NCI-H2171 treated with DMSO at 0.1 percent for 48 hours (cell line): ENCODE data around the gene WNT3A.

ENCODE experiments used
- DNase-seq: peaks from one replicate; lab custom pipeline; 2025; lab: John Stamatoyannopoulos, UW

WNT3A gene

GRCh38 chr1:228031276-228031995 lies 24.6 kb downstream of the WNT3A start:
- DNase-seq, result no peak

- no peak for DNase-seq
Observed at GRCh38 chr1:228032041-228032440, 25.2 kb downstream of the WNT3A start.

- no peak for DNase-seq
Observed at GRCh38 chr1:228033376-228033775, 26.6 kb downstream of the WNT3A start.

GRCh38 chr1:228034954-228035837 lies 28.4 kb downstream of the WNT3A start:
- no peak for DNase-seq

GRCh38 chr1:228035844-228036243 lies 29.0 kb downstream of the WNT3A start:
- no peak for DNase-seq

- no peak for DNase-seq
Observed at GRCh38 chr1:228036701-228037231, 30.0 kb downstream of the WNT3A start.

- DNase-seq, result no peak
Observed at GRCh38 chr1:228037401-228038386, 30.9 kb downstream of the WNT3A start.

GRCh38 chr1:228038387-228039005 lies 31.7 kb downstream of the WNT3A start:
- no peak for DNase-seq

GRCh38 chr1:228039006-228039903 lies 32.5 kb downstream of the WNT3A start:
- no peak for DNase-seq

- DNase-seq, result no peak
Observed at GRCh38 chr1:228039986-228040385, 33.2 kb downstream of the WNT3A start.

- no peak for DNase-seq
Observed at GRCh38 chr1:228041316-228041715, 34.5 kb downstream of the WNT3A start.

GRCh38 chr1:228042508-228042907 lies 35.7 kb downstream of the WNT3A start:
- DNase-seq, result no peak

- DNase-seq, result no peak
Observed at GRCh38 chr1:228043281-228043848, 36.6 kb downstream of the WNT3A start.

GRCh38 chr1:228044961-228045360 lies 38.2 kb downstream of the WNT3A start:
- DNase-seq, result no peak

- no peak for DNase-seq
Observed at GRCh38 chr1:228045405-228045804, 38.6 kb downstream of the WNT3A start.

- DNase-seq, result no peak
Observed at GRCh38 chr1:228045871-228046270, 39.1 kb downstream of the WNT3A start.

- DNase-seq, result no peak
Observed at GRCh38 chr1:228046421-228047182, 39.8 kb downstream of the WNT3A start.

GRCh38 chr1:228047183-228047466 lies 40.3 kb downstream of the WNT3A start:
- no peak for DNase-seq

- no peak for DNase-seq
Observed at GRCh38 chr1:228048120-228048519, 41.3 kb downstream of the WNT3A start.
